ENCODE results near the gene MGMT. TPM values are rescaled to one million over a fixed set of nuclear protein-coding genes. Genes with fewer than 3 reads are reported as not detected.

MGMT gene
- total RNA-seq, 1 donor from 2014 or later = 58.5 TPM

DNA sequence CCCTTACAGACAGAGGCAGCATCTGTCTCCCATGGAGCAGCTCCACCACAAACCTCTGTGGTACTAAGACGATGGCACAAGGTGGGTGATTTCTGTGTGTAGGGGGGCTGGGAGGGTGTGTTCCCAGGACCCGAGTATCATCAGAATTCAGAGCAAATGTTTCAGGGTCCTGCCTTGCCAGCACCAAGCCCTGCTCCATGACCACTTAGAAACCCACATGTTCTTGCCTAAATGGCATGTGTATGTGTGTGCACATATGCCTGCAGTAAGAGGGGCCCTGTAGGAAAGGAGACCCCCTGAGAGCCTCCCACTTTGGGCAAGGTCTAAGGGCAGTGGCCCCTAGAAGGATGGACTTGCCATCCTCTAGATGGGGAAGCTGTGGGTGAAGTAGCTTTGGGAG is 17.1 kb upstream of the MGMT start:
- ATAC-seq (no peak), DNase-seq (ENCODE audit: low spot score) (no peak)

DNA sequence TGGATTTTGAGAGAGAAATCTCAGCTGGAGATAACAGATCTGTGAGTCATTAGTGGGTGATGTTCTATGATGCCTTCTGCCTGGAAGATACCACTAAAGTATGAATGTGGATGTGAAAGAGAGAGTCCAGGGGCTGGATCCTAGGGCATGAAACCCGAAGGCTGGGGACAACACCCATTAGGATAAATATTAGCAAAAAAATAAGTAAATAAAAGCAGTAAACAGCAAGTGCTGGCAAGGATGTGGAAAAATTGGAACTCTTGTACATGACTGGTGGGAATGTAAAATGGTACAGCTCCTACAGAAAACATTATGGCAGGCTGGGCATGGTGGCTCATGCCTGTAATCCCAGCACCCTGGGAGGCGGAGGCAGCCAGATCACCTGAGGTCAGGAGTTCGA is 16.6 kb upstream of the MGMT start:
- ATAC-seq (no peak), DNase-seq (ENCODE audit: low spot score) (no peak)

DNA sequence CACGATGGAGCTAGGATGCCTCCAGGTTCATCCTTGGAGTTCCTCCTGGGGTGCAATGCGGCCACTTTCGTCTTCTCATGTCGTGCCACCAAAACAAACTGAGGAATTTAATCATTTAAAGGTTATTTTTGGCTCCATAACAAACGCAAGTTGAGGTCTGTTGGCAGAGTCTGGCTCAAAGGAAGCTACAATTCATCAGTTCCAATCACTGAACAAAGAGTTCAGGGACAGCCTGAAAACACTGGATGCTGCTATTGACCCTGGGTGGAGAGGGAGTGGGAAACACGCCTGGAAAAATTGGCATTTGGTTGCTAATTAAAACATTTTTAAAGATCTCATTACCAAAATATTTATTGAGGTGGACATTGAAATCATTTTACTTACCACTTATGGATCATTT is 11.4 kb upstream of the MGMT start:
- ATAC-seq (no peak), DNase-seq (ENCODE audit: low spot score) (no peak)

DNA sequence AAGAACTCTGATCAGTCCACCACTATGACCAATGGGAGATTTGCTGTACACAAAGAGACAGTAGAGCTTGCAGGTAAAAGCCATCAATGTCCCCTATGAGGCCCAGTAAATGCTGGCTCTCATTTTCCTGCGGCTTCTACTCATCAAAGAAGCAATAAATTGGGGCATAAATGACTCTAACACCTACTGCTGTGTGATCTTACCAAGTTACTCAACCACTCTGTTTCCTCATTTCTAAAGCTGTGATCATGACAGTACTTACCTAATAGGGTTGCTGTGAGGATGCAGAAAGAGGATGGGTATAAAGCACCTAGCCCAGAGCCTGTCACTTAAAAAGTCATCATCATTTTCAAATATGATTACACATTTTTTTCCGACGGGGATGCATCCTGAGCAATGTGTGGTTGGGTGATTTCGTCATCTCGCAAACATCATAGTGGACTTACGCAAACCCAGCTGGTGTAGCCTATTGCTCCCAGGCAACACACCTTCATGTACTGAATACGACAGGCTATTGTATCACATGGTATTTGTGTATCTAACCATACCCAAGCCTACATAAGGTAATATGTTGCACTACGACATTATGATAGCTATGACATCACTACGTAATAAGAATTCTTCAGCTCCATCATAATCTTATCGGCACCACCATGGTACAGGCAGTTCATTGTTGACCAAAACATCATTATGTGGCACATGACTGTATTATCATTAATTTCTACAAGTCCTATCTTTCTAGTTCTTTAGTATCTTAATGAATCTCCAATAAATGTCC is 7.1 kb upstream of the MGMT start:
- no peak for DNase-seq (ENCODE audit: low spot score)

DNA sequence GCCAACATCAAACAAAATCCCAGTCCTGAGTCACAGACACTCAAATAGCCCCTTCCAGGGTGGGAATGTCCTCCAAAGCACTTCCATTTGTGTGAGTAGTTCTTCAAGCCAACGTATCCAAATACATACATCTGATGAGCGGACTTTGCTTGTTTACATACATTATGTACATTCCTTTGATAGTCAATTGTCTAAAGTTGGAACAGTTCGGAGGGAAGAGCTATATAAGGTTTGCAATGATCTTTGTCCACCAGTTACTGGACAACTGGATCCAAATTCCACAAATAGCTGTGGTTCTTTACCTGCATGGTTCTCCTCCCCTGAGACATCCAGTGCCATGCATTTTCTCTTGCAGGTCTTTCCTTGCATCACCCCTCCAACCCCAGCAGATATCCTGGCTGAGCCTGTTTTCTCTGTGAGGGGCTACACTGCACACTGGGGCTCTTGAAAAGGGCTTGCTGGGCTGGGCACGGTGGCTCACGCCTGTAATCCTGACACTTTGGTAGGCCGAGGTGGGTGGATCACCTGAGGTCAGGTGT is 4.7 kb upstream of the MGMT start:
- ATAC-seq (no peak), DNase-seq (ENCODE audit: low spot score) (no peak)

More for the DNA sequence above, 7.1 kb upstream of the MGMT start:
- no peak for ATAC-seq

DNA sequence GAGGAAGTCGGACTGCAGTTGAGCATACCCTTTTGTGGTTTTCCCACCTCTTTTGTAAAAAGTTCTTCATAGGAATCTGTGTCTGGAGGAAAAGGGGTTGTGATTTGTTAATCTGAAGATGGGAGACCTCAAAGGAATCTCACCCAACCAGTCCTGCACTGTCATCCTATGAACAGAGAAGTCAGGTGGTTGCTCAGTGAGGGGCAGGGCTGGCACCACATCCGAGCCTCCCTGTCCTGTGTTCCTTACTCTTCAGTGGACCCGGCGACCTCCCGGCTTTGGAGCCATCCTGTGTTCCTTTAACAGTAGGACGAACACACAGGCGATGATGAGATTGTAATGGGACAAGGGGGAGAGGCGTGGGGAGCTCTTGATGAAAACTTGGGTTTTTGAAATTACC is 2.8 kb upstream of the MGMT start:
- ATAC-seq = no peak
- no peak for DNase-seq (ENCODE audit: low spot score)

DNA sequence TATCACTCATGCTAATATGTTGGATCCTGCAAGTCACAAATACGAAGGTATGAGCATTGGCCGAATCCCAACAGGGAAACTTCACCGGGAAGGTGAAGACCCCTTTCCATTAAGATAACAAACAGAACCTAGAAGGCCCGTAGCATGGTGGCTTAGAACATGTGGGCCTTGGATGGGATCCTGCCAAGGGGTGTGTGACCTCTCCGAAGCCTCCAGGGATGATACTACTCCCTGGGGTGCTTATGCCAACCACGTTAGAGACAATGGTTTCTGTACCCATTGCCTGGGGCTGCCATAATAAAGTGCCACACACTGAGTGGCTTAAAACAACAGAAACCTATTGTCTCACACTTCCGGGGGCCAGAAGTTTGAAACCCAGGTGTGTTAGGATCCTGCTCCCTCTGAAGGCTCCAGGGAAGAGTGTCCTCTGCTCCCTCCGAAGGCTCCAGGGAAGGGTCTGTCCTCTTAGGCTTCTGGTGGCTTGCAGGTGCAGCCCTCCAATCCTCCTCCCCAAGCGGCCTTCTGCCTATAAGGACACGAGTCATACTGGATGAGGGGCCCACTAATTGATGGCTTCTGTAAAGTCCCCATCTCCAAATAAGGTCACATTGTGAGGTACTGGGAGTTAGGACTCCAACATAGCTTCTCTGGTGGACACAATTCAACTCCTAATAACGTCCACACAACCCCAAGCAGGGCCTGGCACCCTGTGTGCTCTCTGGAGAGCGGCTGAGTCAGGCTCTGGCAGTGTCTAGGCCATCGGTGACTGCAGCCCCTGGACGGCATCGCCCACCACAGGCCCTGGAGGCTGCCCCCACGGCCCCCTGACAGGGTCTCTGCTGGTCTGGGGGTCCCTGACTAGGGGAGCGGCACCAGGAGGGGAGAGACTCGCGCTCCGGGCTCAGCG is 992 bp upstream of the MGMT start:
- ATAC-seq (no peak), DNase-seq (ENCODE audit: low spot score) (no peak)

DNA sequence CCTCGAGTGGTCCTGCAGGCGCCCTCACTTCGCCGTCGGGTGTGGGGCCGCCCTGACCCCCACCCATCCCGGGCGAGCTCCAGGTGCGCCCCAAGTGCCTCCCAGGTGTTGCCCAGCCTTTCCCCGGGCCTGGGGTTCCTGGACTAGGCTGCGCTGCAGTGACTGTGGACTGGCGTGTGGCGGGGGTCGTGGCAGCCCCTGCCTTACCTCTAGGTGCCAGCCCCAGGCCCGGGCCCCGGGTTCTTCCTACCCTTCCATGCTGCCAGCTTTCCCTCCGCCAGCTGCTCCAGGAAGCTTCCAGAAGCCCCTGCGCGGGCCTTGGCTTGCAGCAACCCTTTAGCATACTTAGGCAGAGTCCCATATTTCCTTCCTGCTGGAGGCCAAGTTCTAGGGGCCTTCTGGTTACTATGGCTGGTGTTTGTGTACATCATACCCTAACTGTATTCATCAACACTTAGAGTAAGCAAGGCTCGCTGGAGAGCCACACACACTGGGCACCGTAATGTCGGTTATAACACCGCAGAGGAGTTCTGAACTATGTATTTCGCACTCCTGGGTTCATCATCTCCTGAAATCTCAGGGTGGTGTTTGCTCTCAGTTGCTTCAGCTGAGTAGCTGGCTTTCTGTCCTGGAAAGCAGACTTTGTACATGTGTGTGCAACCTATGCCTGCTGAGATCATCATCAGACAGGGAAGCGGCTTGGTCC is 471 bp downstream of the MGMT start:
- peak; percentile 64 for ATAC-seq
- DNase-seq (ENCODE audit: low spot score) = peak; percentile 80

DNA sequence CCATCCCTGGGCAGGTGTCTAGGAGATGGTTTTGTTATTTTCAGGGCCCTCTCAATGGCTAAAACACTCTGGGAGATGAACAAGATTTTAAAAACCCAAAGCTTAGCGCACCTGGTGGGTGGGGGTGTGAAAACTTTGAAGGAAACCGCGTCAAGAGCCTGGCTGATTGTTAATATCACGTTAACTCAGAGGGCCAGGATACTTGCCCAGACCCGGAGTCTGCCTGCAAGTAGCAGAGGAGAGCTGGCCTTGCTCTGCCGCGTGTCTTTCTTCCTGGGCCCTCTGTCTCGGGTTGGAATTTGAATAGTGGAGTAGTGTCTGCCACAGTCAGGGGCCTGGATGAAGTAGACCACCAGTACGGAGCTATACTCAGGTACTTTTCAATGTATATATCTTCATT is 1.1 kb downstream of the MGMT start:
- ATAC-seq = no peak

DNA sequence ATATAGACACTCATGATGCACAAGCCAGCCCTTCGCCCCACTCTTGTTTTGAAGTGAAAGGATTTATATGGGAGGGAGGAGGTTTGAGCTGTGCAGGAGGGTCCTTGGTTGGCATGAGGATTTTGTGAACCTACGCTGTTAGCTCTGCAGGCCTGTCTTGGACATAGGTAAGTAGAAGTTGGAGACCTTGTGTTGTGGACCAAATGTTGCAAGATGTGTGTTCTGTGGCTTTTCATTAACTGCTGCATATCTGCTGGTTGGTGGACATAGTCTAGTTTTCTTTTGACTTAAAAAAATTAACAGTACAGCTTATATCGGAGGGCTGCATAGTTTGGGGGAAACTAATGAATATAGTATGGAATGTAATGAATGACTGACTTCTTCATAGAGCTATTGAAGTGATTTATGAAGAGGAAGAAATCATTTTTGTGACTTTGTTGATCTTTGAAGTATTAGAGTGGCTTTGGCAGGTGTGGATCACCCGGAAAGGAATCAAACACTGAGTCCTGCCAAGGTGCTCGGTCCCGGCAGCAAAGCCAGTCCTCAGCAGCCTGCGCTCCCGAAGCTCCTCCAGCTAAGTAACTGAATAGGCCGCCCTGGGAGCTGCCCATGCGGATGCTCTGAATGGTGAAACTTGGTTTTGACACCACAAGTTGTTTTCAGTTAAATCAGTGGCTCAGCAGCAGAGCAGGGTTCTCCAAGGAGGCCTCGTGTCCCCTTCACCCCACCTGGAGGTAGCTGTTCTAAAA is 3.2 kb downstream of the MGMT start:
- DNase-seq (ENCODE audit: low spot score) (peak; percentile 75), ATAC-seq (peak; percentile 51)

More for the DNA sequence above, 1.1 kb downstream of the MGMT start:
- DNase-seq (ENCODE audit: low spot score) = no peak

DNA sequence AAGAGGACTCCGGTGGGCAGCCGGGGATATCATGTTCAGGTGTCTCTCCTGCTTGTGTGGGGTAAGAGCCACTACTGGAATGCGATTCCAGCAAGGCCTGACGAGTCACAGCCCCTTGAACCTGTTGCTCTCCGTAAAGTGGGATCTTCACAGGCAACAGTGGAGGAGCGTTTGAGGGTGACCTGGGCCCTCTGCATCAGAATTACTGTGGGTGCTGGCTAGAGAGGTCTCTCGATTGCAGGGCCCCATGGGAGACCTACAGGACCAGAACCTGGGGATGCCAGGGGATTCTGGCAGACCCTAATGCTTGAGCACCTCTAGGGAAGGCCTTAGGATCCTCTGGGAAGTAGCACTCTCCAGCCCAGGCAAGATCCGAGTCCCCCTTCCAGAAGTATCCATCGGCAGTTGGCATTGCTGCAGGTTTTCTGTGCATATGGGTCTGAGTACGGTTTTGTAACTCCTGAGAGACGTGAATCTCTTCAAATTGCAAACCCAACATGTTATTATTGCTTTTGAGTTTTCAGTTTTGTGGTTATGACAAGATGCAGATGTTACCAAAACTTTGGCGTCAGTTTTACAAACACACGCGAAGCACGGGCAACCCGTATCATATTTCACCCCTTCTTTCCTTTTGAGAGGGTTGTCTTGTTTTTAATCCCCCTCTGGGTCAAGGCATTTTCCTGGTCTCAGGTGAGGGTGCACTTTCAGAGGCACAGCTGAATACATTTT is 4.6 kb downstream of the MGMT start:
- no peak for DNase-seq (ENCODE audit: low spot score)
- ATAC-seq = no peak

DNA sequence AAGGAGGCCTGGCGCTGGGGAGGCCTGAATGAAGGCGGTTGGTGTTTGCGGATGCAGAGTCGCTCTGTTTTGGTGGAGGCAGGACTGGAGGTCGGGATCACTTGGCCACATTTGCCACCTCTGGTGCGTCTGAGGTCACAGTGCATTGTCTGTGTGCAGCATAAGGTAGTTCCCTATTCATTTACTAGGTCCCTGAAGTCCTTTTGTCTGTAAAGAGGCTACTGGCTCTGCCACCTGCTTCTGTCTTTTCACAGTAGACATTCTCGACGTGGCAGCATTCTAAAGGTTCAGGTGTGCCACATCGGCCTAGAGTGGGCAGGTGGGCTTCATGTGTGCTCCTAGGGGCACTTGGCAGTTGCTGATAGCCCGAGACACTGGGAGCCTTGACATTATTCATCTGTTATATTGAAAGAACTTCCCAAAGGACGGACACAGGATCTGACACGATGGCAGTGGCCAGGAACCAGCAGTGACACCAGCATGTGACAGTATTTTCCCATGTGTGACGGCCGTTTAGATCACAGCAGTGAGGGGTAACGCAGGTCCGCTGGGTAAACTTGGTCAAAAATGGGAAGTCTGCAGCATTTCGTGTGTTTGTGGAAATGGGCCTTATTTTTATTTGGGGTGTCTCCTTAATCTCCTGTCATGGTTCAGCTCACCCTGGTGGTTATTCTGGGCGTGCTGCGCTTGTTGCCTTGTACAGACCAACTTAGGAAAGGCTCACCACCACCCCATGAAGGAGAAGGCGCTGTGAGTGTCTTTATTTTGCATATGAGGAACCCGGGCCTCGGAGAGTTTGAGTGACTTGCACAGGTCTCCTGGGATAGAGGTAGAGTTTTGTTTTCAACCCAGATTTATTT is 5.9 kb downstream of the MGMT start:
- no peak for DNase-seq (ENCODE audit: low spot score)
- no peak for ATAC-seq

DNA sequence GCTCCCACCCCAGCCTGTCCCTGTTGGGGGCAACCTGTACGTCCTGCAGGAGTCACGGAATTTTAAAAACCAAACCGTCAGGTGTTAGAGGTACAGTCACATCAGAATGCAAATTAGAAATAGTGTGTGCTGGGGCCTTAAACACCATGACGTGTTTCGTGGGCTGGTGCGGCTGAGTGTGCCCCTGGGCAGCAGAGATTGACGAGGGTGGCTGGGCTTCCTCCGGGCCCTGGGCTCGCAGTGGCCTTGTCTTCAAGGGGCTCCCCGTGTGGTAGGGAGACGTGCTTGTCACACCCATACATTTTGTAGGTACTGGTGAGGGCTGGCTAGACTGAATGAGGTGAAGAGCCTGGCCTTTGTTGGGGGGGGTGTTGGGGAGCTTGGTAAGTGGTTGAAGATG is 7.6 kb downstream of the MGMT start:
- DNase-seq (ENCODE audit: low spot score) = no peak
- no peak for ATAC-seq

DNA sequence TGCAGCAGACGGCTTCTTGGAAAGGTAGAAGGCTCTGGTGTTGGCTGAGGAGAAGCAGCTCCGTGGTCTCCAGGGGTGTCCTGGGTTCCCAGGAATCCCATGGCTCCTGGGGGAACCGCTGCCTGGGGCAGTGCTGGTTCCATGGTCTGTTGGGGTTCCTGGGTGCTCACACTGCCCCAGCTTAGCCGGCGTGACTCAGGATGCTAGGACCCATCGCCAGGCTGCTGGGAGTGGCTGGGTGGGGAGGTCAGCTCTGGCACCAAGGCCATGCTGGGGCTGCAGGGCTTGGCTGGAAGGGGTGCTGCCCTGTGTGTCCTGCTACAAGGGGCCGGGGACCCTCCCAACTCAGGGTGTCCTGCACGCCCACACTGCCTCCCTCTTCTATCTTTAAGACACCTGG is 9.4 kb downstream of the MGMT start:
- DNase-seq (ENCODE audit: low spot score) = no peak

DNA sequence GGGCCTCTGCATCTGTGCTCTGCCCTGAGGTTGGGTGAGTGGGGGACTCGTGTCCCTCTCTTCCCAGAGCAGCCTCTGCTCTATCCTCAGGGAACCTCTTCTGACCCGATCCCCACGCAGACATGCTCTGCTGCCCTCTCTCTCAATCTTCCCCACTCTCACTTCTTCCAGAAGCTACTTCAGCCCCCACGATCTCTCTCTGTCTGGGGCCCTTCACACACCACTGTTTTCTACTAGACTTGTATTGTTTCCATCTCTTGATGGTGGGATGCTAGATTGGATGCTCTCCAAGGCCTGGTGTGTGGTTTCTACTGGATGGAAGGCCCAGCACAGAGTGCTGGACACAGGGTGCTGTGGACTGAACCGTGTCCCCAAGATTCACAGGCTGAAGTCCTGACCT is 10.0 kb downstream of the MGMT start:
- ATAC-seq (no peak), DNase-seq (ENCODE audit: low spot score) (no peak)

More for the DNA sequence above, 9.4 kb downstream of the MGMT start:
- no peak for ATAC-seq

DNA sequence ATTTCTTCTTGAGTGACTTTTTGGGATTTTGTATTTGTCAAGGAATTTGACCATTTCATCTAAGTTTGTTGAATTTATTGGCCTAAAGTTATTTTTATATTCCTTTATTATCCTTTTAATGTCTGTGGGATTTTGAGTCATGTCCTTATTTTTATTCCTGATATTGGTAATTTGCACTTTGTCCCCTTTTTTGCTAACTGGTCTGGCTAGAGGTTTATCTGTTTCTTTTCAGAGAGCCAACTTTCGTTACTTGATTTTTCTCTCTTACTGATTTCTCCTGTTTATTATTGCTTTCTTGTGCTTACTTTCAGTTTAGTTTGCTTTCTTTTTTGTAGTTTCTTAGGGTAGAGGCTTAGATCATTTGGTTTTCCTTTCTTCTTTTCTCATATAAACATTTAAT is 14.6 kb downstream of the MGMT start:
- no peak for DNase-seq (ENCODE audit: low spot score)
- peak; percentile 60 for ATAC-seq

DNA sequence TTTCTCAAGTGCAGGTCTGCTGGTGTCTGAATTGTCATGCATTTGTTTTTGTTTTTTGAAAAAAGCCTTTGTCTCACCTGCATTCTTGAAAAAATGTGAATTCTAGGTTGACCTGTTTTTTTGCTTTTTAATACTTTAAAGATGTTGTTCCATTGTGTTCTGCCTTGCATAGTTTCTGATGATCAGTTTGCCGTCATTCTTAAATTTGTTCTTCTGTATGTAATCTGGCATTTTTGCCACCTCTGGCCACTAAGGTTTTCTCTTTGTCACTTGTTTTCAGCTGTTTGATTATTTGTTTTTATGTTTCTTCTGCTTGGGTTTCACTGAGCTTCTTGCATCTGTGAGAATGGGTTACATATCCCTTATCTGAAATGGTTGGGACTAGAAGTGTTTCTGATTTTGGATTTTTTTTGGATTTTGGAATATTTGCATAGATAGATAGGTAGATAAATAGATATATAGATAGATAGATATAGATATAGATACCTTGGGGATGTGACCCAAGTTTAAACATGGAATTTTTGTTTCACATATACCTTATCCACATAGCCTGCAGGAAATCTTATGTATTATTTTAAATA is 16.5 kb downstream of the MGMT start:
- no peak for DNase-seq (ENCODE audit: low spot score)
- ATAC-seq = no peak

DNA sequence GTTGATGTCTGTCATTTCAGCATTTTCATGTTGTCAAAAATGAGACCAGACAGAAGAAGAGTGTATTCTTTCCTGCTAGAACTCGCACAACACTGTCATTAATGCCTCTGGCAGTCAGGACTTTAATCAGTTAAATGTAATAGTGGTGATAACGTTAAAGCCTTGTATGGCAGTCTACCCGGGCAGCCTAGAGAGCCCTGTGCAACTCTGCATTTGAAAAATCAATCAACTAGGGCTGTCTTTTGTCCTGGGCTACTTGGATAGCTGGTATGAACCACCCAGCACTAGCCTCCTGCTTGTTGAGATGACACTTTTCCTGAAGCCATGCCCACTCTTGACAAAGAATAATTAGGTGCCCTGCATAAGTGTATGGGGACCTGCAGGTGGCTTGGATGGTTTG is 19.8 kb downstream of the MGMT start:
- ATAC-seq = peak; percentile 77
- no peak for DNase-seq (ENCODE audit: low spot score)
